Putamen (tissue), 1 donor: ENCODE measurements around the gene PCDH10.
"Not testable (repeated sequence)": the region's sequence is repeated elsewhere in the genome, so short reads cannot be mapped to it uniquely, and the experiment has no call there.

Experiments used
- DNase-seq: peaks from one replicate; pipeline ENCODE4 v3.0.0-alpha.2; 2016; ENCODE audit warnings: low spot score

PCDH10 gene

DNA sequence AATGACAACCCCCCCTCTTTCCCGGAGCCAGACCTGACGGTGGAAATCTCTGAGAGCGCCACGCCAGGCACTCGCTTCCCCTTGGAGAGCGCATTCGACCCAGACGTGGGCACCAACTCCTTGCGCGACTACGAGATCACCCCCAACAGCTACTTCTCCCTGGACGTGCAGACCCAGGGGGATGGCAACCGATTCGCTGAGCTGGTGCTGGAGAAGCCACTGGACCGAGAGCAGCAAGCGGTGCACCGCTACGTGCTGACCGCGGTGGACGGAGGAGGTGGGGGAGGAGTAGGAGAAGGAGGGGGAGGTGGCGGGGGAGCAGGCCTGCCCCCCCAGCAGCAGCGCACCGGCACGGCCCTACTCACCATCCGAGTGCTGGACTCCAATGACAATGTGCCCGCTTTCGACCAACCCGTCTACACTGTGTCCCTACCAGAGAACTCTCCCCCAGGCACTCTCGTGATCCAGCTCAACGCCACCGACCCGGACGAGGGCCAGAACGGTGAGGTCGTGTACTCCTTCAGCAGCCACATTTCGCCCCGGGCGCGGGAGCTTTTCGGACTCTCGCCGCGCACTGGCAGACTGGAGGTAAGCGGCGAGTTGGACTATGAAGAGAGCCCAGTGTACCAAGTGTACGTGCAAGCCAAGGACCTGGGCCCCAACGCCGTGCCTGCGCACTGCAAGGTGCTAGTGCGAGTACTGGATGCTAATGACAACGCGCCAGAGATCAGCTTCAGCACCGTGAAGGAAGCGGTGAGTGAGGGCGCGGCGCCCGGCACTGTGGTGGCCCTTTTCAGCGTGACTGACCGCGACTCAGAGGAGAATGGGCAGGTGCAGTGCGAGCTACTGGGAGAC, 1.6 kb downstream of the PCDH10 start:
- no peak for DNase-seq

DNA sequence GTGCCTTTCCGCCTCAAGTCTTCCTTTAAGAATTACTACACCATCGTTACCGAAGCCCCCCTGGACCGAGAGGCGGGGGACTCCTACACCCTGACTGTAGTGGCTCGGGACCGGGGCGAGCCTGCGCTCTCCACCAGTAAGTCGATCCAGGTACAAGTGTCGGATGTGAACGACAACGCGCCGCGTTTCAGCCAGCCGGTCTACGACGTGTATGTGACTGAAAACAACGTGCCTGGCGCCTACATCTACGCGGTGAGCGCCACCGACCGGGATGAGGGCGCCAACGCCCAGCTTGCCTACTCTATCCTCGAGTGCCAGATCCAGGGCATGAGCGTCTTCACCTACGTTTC, 2.2 kb downstream of the PCDH10 start:
- peak; percentile 58 for DNase-seq

GRCh38 chr4:133151691-133152329, 2.7 kb downstream of the PCDH10 start:
- DNase-seq, result peak; percentile 68

DNA sequence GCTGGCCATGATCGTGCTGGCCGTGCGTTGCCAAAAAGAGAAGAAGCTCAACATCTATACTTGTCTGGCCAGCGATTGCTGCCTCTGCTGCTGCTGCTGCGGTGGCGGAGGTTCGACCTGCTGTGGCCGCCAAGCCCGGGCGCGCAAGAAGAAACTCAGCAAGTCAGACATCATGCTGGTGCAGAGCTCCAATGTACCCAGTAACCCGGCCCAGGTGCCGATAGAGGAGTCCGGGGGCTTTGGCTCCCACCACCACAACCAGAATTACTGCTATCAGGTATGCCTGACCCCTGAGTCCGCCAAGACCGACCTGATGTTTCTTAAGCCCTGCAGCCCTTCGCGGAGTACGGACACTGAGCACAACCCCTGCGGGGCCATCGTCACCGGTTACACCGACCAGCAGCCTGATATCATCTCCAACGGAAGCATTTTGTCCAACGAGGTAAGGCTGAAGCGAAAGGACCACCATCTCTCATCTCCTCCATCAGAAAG, 3.3 kb downstream of the PCDH10 start:
- DNase-seq, result no peak

GRCh38 chr4:133152831-133153481, 3.9 kb downstream of the PCDH10 start:
- DNase-seq, result peak; percentile 65

DNA sequence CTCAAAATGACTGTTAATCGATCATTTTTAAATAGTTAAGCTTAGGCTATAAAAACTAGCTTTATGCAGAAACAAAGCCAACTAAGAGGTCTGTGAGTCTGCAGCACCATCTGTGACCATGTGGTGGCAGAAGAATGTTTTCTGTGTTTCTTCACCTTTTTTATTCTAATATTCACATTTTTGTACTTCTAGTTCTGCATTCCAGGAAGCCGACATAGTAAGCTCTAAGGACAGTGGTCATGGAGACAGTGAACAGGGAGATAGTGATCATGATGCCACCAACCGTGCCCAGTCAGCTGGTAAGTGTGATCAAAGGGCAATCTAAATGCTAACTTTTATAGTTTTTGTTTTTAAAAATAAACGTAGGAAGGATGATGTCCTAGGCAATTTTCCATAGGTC, 5.6 kb downstream of the PCDH10 start:
- DNase-seq, result peak; percentile 73

DNA sequence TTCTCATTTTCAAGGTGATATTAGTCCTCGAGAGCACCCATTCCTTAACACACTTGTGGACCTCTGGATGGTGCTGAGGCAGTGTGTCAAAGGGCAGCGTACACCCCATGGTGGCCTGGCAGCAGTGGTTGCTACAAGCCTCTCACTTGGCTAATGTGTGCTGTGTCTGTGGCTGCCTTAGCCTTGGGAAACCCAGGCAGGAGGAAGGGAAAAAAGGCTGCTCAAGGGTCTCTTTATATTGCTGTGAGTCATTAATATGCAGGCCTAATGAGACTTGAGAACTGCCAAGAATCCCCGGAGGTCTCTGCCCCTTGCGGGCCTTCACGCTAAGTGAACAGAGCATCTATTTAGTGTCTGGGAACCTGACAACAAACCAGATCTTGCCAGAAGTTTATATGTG, 7.0 kb downstream of the PCDH10 start:
- peak; percentile 81 for DNase-seq

DNA sequence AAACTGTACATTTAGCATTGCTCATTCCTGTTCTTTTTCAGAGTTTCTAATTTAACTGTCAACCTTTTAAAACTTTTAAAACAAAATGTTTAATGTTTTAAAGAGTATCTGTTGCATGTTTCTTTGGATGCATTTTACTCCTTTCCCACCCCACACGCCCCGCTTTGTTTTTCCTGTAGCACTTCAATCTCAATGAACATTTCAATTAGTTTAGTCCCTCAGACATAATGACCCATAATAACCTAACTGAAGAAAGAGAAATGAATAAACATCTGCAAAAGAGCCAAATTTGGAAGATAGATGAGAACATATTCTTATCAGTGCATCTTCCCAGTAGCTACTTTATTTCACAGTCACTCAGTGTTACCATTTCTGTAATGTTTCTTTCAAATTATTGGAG, 7.5 kb downstream of the PCDH10 start:
- DNase-seq, result no peak

- DNase-seq, result no peak
These were observed 8.5 kb downstream of the PCDH10 start for GRCh38 chr4:133157460-133158160.

- DNase-seq, result no peak
These were observed 11.8 kb downstream of the PCDH10 start for GRCh38 chr4:133160853-133161252.

DNA sequence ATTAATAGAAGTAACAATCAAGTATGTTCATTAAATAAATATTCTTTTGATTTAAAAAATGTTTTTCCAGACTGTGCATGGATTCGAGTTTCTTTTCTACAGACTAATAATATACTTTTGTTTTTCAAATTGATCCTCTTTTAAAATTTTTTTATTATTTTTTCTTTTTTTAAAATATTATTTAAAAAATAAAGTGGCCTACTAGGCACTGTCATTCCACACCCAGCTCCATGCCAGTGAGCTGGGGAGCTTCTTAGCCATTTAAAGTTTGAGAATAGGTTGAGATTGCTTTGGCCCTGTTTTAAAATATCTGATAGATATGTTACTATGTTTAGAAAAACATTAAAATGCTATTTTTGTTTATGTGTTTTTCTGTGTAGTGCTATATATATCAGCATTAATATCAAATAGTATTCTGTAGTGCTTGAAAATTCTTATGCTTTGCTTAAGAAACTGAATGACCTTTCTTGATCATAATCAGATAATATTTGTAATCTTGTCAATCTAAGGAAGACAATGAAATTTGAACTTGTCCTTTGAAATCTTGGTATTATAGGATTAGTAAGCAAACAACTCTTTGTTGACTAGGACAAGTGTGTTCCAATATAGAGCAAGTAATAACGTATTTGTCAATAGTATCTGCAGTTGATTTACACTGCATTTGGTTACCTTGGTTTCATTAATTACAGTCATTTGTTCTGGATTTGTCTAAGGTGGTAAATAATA, 12.6 kb downstream of the PCDH10 start:
- no peak for DNase-seq

- DNase-seq, result no peak
These were observed 13.8 kb downstream of the PCDH10 start for GRCh38 chr4:133162941-133163340.

- no peak for DNase-seq
These were observed 29.9 kb downstream of the PCDH10 start for GRCh38 chr4:133178956-133179355.

DNA sequence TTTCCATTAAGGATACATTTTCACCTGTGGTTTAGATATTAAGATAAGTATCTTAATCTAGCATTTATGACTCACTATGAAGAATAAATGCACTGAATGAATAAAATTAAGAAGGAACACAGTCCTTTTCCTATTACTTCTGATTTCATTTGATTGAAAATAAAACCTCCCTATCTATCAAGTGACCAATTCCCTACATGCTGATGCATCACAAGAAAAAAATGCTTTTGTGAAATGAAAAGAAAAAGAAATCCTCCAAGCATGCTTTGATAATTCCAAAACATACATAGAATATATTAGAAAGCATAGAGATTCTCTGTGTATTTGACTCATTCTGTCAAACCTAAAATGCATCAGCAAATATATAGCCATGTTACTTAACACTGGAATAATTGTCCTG, 37.1 kb downstream of the PCDH10 start:
- DNase-seq, result no peak

- no peak for DNase-seq
These were observed 37.8 kb downstream of the PCDH10 start for GRCh38 chr4:133186845-133187244.

DNA sequence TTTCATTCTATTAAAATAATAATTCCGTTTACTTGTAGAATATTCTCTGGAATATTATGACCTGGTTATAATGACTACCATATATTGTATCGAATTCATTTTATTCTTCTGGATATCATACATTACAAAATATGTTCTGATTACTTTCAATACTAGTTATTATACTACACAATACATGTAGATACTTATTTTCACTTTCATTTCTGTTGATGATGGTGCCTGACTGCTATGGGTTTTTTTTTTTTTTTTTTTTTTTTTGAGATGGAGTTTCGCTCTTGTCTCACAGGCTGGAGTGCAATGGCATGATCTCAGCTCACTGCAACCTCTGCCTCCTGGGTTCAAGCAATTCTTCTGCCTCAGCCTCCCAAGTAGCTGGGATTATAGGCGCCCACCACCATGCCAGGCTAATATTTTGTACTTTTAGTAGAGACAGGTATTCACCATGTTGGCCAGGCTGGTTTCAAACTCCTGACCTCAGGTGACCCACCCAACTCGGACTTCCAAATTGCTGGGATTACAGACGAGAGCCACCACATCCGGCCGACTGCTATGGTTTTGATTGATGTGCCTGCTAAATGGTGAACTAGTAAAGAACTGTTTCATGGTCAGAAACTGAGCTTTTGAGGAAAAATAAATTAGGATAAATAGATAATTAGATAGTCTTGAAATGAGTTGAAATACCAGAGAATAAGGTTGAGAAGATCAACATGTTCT, 39.5 kb downstream of the PCDH10 start:
- no peak for DNase-seq

DNA sequence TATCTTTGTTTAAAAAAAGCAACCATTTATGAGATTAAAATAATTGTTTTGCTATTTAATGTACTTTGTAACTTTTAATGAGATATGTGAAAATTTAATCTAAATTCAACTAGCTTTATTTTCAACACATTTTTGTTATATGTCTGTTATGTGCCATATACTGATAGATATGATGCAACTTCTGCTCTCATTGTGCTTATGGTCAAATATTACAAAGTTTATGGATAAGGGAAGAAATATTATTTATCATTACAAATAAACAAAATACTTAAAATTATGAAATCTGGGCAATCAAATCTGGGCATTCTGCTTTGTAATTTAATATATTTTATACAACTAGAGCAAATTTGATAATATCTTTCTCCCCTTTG, 40.0 kb downstream of the PCDH10 start:
- no peak for DNase-seq

GRCh38 chr4:133190098-133190497, 41.0 kb downstream of the PCDH10 start:
- DNase-seq, result no peak

- DNase-seq, result peak; percentile 1
These were observed 59.7 kb downstream of the PCDH10 start for GRCh38 chr4:133208694-133209285.

- DNase-seq, result no peak
These were observed 84.8 kb downstream of the PCDH10 start for GRCh38 chr4:133233922-133234321.

- not testable (repeated sequence) for DNase-seq
These were observed 91.4 kb downstream of the PCDH10 start for GRCh38 chr4:133240451-133240850.
